H1 (cell line): ENCODE measurements around the gene DCHS1. TPM values are rescaled to one million over a fixed set of nuclear protein-coding genes. Genes with fewer than 3 reads are reported as not detected.

Experiments used
- CTCF ChIA-PET: fragments of 300-600 bp; sonication (Branson Sonifier 250); formaldehyde crosslinking; loops from one replicate; lab custom pipeline; 2021; ENCODE audit not compliant: partially characterized antibody; lab: Charles Lee
- POLR2A ChIA-PET: fragments of 300-600 bp; sonication (Branson Sonifier 250); formaldehyde crosslinking; loops from one replicate; lab custom pipeline; 2021; ENCODE audit warnings: inconsistent platforms; ENCODE audit not compliant: partially characterized antibody; lab: Charles Lee
- DNase-seq, 2 experiments: peaks; one replicate each; pipeline versions ENCODE4 v3.0.0 to v3.0.0-alpha.2; 2010 to 2022; ENCODE audit warnings: low spot score in 2 of 2, low read depth in 1 of 2, mixed read lengths in 1 of 2
- FAIRE-seq: peaks from 2 replicates; lab custom pipeline; 2011; peaks lifted over from hg19 to GRCh38; lab: Jason Lieb, UNC
- H2AFZ ChIP-seq: 2 replicates; pipeline ENCODE4 v1.8.1; 2012; ENCODE audit warnings: low read length, inconsistent platforms
- H2AK5ac ChIP-seq: 2 replicates; pipeline ENCODE4 v1.6.1; 2013; ENCODE audit warnings: low read depth, low read length
- H2BK120ac ChIP-seq: replicated peaks from 2 replicates; pipeline ENCODE3; 2013; ENCODE audit warnings: low read depth, low read length, inconsistent platforms
- H2BK12ac ChIP-seq: 2 replicates; pipeline ENCODE4 v1.6.1; 2013; ENCODE audit warnings: low read depth, low read length
- H2BK15ac ChIP-seq: 2 replicates; pipeline ENCODE4 v1.6.1; 2013; ENCODE audit warnings: low read length
- H2BK20ac ChIP-seq: 2 replicates; pipeline ENCODE4 v1.6.1; 2013; ENCODE audit warnings: low read length
- H2BK5ac ChIP-seq: 2 replicates; pipeline ENCODE4 v1.6.1; 2013; ENCODE audit warnings: low read depth, low read length
- H3K14ac ChIP-seq: 2 replicates; pipeline ENCODE4 v1.6.1; 2013; ENCODE audit warnings: inconsistent platforms; ENCODE audit not compliant: insufficient read length
- H3K18ac ChIP-seq: 2 replicates; pipeline ENCODE4 v1.6.1; 2013; ENCODE audit warnings: low read length; ENCODE audit errors: extremely low read depth
- H3K23ac ChIP-seq: 2 replicates; pipeline ENCODE4 v1.6.1; 2013; ENCODE audit warnings: inconsistent platforms; ENCODE audit not compliant: insufficient read length
- H3K23me2 ChIP-seq: 2 replicates; pipeline ENCODE4 v1.6.1; 2013; ENCODE audit warnings: low read depth, low read length
- H3K27ac ChIP-seq: 2 replicates; pipeline ENCODE4 v1.6.1; 2011; ENCODE audit warnings: low read depth, low read length, inconsistent platforms
- H3K27me3 ChIP-seq, 4 experiments: replicated peaks in 1 of 4; 1 replicate in 1 of 4; 2 replicates in 3 of 4; pipeline versions ENCODE4 v1.6.1 to v1.8.1; 2011 to 2013; ENCODE audit warnings: low read length in 3 of 4, mild to moderate bottlenecking in 3 of 4, inconsistent platforms in 2 of 4, mixed read lengths in 2 of 4, moderate library complexity in 1 of 4; ENCODE audit not compliant: control insufficient read depth in 3 of 4, insufficient read depth in 3 of 4; ENCODE audit errors: extremely low read depth in 1 of 4
- H3K36me3 ChIP-seq, 4 experiments: 2 replicates each; pipeline versions ENCODE4 v1.6.1 to v1.8.1; 2011 to 2013; ENCODE audit warnings: mild to moderate bottlenecking in 4 of 4, low read length in 3 of 4, moderate library complexity in 2 of 4, control low read depth in 1 of 4, inconsistent platforms in 1 of 4; ENCODE audit not compliant: insufficient read depth in 4 of 4, control insufficient read depth in 2 of 4
- H3K4ac ChIP-seq: replicated peaks from 2 replicates; pipeline ENCODE3; 2013; ENCODE audit warnings: low read length, low read depth, mixed read lengths, inconsistent platforms; ENCODE audit not compliant: insufficient read length
- H3K4me1 ChIP-seq, 4 experiments: replicated peaks in 1 of 4; 1 replicate in 1 of 4; 2 replicates in 3 of 4; pipeline versions ENCODE4 v1.6.1 to v1.8.1; 2011 to 2013; ENCODE audit warnings: low read length in 3 of 4, inconsistent platforms in 2 of 4, mixed read lengths in 1 of 4; ENCODE audit not compliant: insufficient read depth in 4 of 4, control insufficient read depth in 3 of 4
- H3K4me2 ChIP-seq, 2 experiments: 2 replicates each; pipeline versions ENCODE4 v1.6.1 to v1.8.1; 2011 to 2013; ENCODE audit warnings: low read depth in 2 of 2, low read length in 2 of 2, control low read depth in 1 of 2, inconsistent platforms in 1 of 2, mild to moderate bottlenecking in 1 of 2; ENCODE audit not compliant: insufficient read depth in 1 of 2
- H3K4me3 ChIP-seq, 4 experiments: fragments of 200-600, 300-600 bp in 1 of 4; sonication (generic), shearing (Covaris generic), sonication (Bioruptor Twin) in 1 of 4; 2 replicates each; pipeline versions ENCODE4 v1.5.1 to v1.8.1; 2011 to 2016; ENCODE audit warnings: low read length in 4 of 4, low read depth in 3 of 4, control low read depth in 2 of 4, inconsistent platforms in 2 of 4, mild to moderate bottlenecking in 2 of 4, mixed read lengths in 1 of 4, moderate library complexity in 1 of 4; ENCODE audit not compliant: insufficient read depth in 2 of 4; ENCODE audit errors: extremely low read depth in 1 of 4
- H3K56ac ChIP-seq: replicated peaks from 2 replicates; pipeline ENCODE3; 2013; ENCODE audit warnings: low read depth, mild to moderate bottlenecking, mixed read lengths, low read length, inconsistent platforms; ENCODE audit not compliant: insufficient read length
- H3K79me1 ChIP-seq: 2 replicates; pipeline ENCODE4 v1.6.1; 2013; ENCODE audit warnings: low read depth, low read length, control low read depth
- H3K79me2 ChIP-seq, 2 experiments: 2 replicates each; pipeline versions ENCODE4 v1.6.1 to v1.8.1; 2012 to 2013; ENCODE audit warnings: low read length in 2 of 2, mild to moderate bottlenecking in 2 of 2, inconsistent platforms in 1 of 2; ENCODE audit not compliant: insufficient read depth in 2 of 2, control insufficient read depth in 1 of 2
- H3K9ac ChIP-seq, 4 experiments: replicated peaks in 1 of 4; 1 replicate in 1 of 4; 2 replicates in 3 of 4; pipeline versions ENCODE4 v1.6.1 to v1.8.1; 2011 to 2013; ENCODE audit warnings: low read depth in 3 of 4, low read length in 3 of 4, control low read depth in 2 of 4, mild to moderate bottlenecking in 2 of 4, moderate library complexity in 2 of 4, inconsistent platforms in 1 of 4; ENCODE audit errors: extremely low read depth in 1 of 4
- H3K9me3 ChIP-seq, 2 experiments: 2 replicates each; pipeline versions ENCODE4 v1.6.1 to v1.8.1; 2012 to 2013; ENCODE audit warnings: mild to moderate bottlenecking in 2 of 2, moderate library complexity in 2 of 2, control low read depth in 1 of 2, inconsistent platforms in 1 of 2, low read depth in 1 of 2, low read length in 1 of 2, mixed read lengths in 1 of 2; ENCODE audit not compliant: insufficient read depth in 2 of 2
- H4K20me1 ChIP-seq, 2 experiments: replicated peaks in 1 of 2; 2 replicates each; pipeline versions ENCODE3 to v1.8.1; 2011 to 2013; ENCODE audit warnings: inconsistent platforms in 2 of 2, low read length in 2 of 2, mild to moderate bottlenecking in 1 of 2; ENCODE audit not compliant: insufficient read depth in 2 of 2, control insufficient read depth in 1 of 2
- H4K5ac ChIP-seq: 2 replicates; pipeline ENCODE4 v1.6.1; 2013; ENCODE audit warnings: low read length, low read depth, mixed read lengths, inconsistent platforms; ENCODE audit not compliant: insufficient read length
- H4K8ac ChIP-seq: 2 replicates; pipeline ENCODE4 v1.8.0; 2013; ENCODE audit warnings: mild to moderate bottlenecking, moderate library complexity, low read length, inconsistent platforms; ENCODE audit not compliant: insufficient read depth; ENCODE audit errors: extremely low read depth
- H4K91ac ChIP-seq: replicated peaks from 2 replicates; pipeline ENCODE3; 2013; ENCODE audit warnings: low read length, mixed read lengths, inconsistent platforms; ENCODE audit not compliant: insufficient read length
- ATF2 ChIP-seq: IDR thresholded peaks from 2 replicates; pipeline ENCODE4 v1.6.1; 2012; ENCODE audit warnings: low read length, inconsistent platforms
- CEBPB ChIP-seq: IDR thresholded peaks from 2 replicates; pipeline ENCODE4 v1.6.1; 2012; ENCODE audit warnings: low read depth, low read length
- POLR2AphosphoS5 ChIP-seq: IDR thresholded peaks from 2 replicates; pipeline ENCODE4 v1.6.1; 2011; ENCODE audit warnings: low read depth, low read length
- RNF2 ChIP-seq: fragments of 200-900, 300-1000 bp; sonication (generic); IDR thresholded peaks from 2 replicates; pipeline ENCODE4 v1.7.1; 2016; ENCODE audit warnings: borderline replicate concordance, low read depth, mild to moderate bottlenecking, antibody characterized with exemption, low read length; ENCODE audit not compliant: poor library complexity, severe bottlenecking; ENCODE audit errors: missing control alignments
- TEAD4 ChIP-seq: IDR thresholded peaks from 2 replicates; pipeline ENCODE4 v1.6.1; 2012; ENCODE audit warnings: low read depth, low read length, inconsistent platforms, mixed read lengths
- WGBS, 2 experiments: shearing (Covaris generic) in 1 of 2; methylation state at CpG; one replicate each; pipeline versions ENCODE4 v1.1.6 to v1.1.7; 2013 to 2015; ENCODE audit warnings: low lambda C conversion rate in 2 of 2, mixed read lengths in 2 of 2, inconsistent platforms in 1 of 2, low coverage in 1 of 2, missing lambda C conversion rate in 1 of 2; ENCODE audit not compliant: insufficient replicate concordance in 2 of 2, insufficient coverage in 1 of 2, insufficient read length in 1 of 2; ENCODE audit errors: extremely low coverage in 1 of 2, missing lambda C conversion rate in 1 of 2; 5-methylcytosine and 5-hydroxymethylcytosine counted together
- polyA plus RNA-seq, 7 experiments: library from polyadenylated mRNA; depleted of rRNA in 3 of 7; stranded (reverse) in 5 of 7; unstranded in 2 of 7; fragments of >200 nt in 5 of 7; fragments of 200-250 nt in 2 of 7; gene quantifications; 1 replicate in 5 of 7; 2 replicates in 1 of 7; 4 replicates in 1 of 7; pipeline versions ENCODE4 v1.2.1 to v1.2.3, GENCODE V29; 2011 to 2013; ENCODE audit warnings: missing spikeins in 2 of 7, mixed read lengths in 2 of 7
- total RNA-seq: library from RNA; stranded (reverse); fragmentation: NEBNext Ultra II Directional; extraction: Animal tissue kit (Norgen Biotek cat#: 25700); gene quantifications from 2 replicates; pipeline ENCODE4 v1.2.1, GENCODE V29; 2021

DCHS1 gene
- total and polyA plus RNA-seq, 2 of the 8 experiments (the other 6 are each of a cell fraction or from before 2014, with no cell fraction given), result 8.2 to 10.5 TPM

GRCh38 chr11:6620636-6621035, 35.0 kb downstream of the DCHS1 start:
- POLR2A ChIA-PET, result interaction anchor here (0.7 to 2.2 kb wide), 8 partner anchors 9 to 234 kb away, joined by 3 to 24 read pairs (median 4); partner anchors contain the start of genes ILK, RRP8 and TAF10
- Histone ChIP-seq H3K27me3 (no peaks in the 10 kb centered on the region), H3K23me2 (peaks cover 6% of the 10 kb centered on the region), H3K4me2 (peak overlapping the region in 1 of 2 experiments; percentile 23; a peak in 1 of 4 replicates), H4K91ac (no peak overlapping the region), H3K9me3 (no peaks in the 10 kb centered on the region), H3K14ac (no peak overlapping the region), H3K36me3 (peaks cover 0 to 7% (median 0%) of the 10 kb centered on the region in 4 experiments; a peak in 3 of 8 replicates), H3K9ac (no peak overlapping the region), H3K4ac (no peak overlapping the region), H2AFZ (no peak overlapping the region), H3K79me2 (peaks cover 0 to 8% of the 10 kb centered on the region in 2 experiments; a peak in 1 of 4 replicates), H3K4me3 (no peak overlapping the region), H4K20me1 (no peaks in the 10 kb centered on the region), H3K4me1 (peaks cover 0 to 7% (median 4%) of the 10 kb centered on the region in 4 experiments; a peak in 3 of 7 replicates), H4K5ac (no peak overlapping the region), H2BK5ac (no peak overlapping the region), H3K18ac (no peak overlapping the region), H4K8ac (no peak overlapping the region), H3K56ac (no peak overlapping the region), H3K27ac (no peak overlapping the region), H3K79me1 (no peaks in the 10 kb centered on the region; the same call in none of the 2 replicates), H2BK20ac (no peak overlapping the region), H2BK12ac (no peak overlapping the region), H2BK120ac (no peak overlapping the region), H3K23ac (no peak overlapping the region), H2AK5ac (no peak overlapping the region; the same call in 1 of the 2 replicates), H2BK15ac (no peak overlapping the region)
- CTCF ChIA-PET, result interaction anchor here (0.6 to 2.6 kb wide), 15 partner anchors 8 to 987 kb away, joined by 3 to 18 read pairs (median 4); partner anchors contain the start of gene MRPL17
- FAIRE-seq, result no peak
- WGBS, 2 experiments, result 40% methylated on average over 1 of the region's 1 CpG; no CpG with 5 or more reads in 1 of the 2 experiments
- TF ChIP-seq POLR2AphosphoS5 (no peak), TEAD4 (no peak), CEBPB (no peak), ATF2 (no peak), RNF2 (no peak)
- no peak for DNase-seq
